Measurements from ENCODE around the gene HLA-DQA1.

DNA sequence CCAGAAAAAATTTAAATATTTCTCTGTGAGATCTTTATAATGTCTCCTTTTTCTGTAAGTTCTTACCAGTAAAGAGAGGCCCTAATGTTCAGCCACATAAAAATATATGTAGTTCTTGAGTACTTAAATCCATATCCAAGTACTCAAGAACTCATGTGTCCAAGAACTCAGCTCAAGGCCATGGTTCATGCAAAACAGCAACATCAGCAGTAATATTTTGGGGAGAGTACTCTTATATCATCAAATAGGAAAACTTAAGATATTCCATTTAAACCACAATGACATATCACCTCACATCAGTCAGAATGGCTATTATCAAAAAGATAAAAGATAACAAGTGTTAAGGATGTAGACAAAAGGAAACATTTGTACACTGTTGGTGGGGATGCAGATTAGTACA lies 32.7 kb downstream of the HLA-DQA1 start:
- TF ChIP-seq, protein P1, sequence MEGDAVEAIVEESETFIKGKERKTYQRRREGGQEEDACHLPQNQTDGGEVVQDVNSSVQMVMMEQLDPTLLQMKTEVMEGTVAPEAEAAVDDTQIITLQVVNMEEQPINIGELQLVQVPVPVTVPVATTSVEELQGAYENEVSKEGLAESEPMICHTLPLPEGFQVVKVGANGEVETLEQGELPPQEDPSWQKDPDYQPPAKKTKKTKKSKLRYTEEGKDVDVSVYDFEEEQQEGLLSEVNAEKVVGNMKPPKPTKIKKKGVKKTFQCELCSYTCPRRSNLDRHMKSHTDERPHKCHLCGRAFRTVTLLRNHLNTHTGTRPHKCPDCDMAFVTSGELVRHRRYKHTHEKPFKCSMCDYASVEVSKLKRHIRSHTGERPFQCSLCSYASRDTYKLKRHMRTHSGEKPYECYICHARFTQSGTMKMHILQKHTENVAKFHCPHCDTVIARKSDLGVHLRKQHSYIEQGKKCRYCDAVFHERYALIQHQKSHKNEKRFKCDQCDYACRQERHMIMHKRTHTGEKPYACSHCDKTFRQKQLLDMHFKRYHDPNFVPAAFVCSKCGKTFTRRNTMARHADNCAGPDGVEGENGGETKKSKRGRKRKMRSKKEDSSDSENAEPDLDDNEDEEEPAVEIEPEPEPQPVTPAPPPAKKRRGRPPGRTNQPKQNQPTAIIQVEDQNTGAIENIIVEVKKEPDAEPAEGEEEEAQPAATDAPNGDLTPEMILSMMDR (IDR thresholded peaks at IDR 0.05; ENCODE audit: low read depth, low read length): no peak
- TF ChIP-seq POLR2A (IDR thresholded peaks at IDR 0.05; ENCODE audit: extremely low read depth, insufficient read length): no peak

Data from NB4 (cell line).